Common myeloid progenitor, CD34-positive (primary cell): ENCODE results near the gene CLSTN3.

ENCODE experiments used
- CTCF ChIA-PET: fragments of 350-600 bp; sonication (Branson Sonifier 250); formaldehyde crosslinking; loops from one replicate; lab custom pipeline; 2021; ENCODE audit warnings: antibody characterized with exemption; lab: Charles Lee
- POLR2A ChIA-PET: fragments of 350-600 bp; sonication (Branson Sonifier 250); formaldehyde crosslinking; loops from one replicate; lab custom pipeline; 2021; ENCODE audit warnings: antibody characterized with exemption; lab: Charles Lee
- DNase-seq, 3 donors: peaks; one replicate each; pipeline versions ENCODE4 v3.0.0 to v3.0.0-alpha.2; 2013
- H3K27ac ChIP-seq, 2 experiments: 1 replicate in 1 of 2; 2 replicates in 1 of 2; pipeline ENCODE4 v1.7.0; 2013; ENCODE audit warnings: inconsistent platforms in 2 of 2, low read length in 2 of 2, mild to moderate bottlenecking in 2 of 2, low read depth in 1 of 2, moderate library complexity in 1 of 2; ENCODE audit not compliant: severe bottlenecking in 2 of 2, insufficient read depth in 1 of 2, poor library complexity in 1 of 2
- H3K27me3 ChIP-seq, 5 experiments: replicated peaks in 2 of 5; 1 replicate in 3 of 5; 2 replicates in 2 of 5; pipeline versions ENCODE4 v1.6.1 to v1.7.0; 2013; ENCODE audit warnings: low read length in 4 of 5, mild to moderate bottlenecking in 2 of 5, moderate library complexity in 2 of 5, inconsistent platforms in 1 of 5; ENCODE audit not compliant: insufficient read depth in 5 of 5, control insufficient read depth in 4 of 5
- H3K36me3 ChIP-seq, 4 experiments: 1 replicate in 2 of 4; 2 replicates in 2 of 4; pipeline versions ENCODE4 v1.6.1 to v1.7.0; 2013; ENCODE audit warnings: low read length in 3 of 4, control low read depth in 1 of 4, mild to moderate bottlenecking in 1 of 4; ENCODE audit not compliant: control insufficient read depth in 4 of 4, insufficient read depth in 4 of 4
- H3K4me1 ChIP-seq, 4 experiments: 1 replicate in 3 of 4; 2 replicates in 1 of 4; pipeline versions ENCODE4 v1.6.1 to v1.7.1; 2013; ENCODE audit warnings: low read length in 3 of 4, mild to moderate bottlenecking in 3 of 4, control low read depth in 1 of 4, inconsistent platforms in 1 of 4, moderate library complexity in 1 of 4; ENCODE audit not compliant: control insufficient read depth in 4 of 4, insufficient read depth in 4 of 4; ENCODE audit errors: control extremely low read depth in 1 of 4
- H3K4me3 ChIP-seq, 7 experiments: 1 replicate in 4 of 7; 2 replicates in 3 of 7; pipeline versions ENCODE4 v1.5.1 to v1.7.0; 2013; ENCODE audit warnings: mild to moderate bottlenecking in 7 of 7, low read length in 6 of 7, moderate library complexity in 6 of 7, inconsistent platforms in 2 of 7, low read depth in 2 of 7, control low read depth in 1 of 7; ENCODE audit not compliant: insufficient read depth in 4 of 7, control insufficient read depth in 1 of 7; ENCODE audit errors: extremely low read depth in 1 of 7
- H3K9me3 ChIP-seq, 5 experiments: 1 replicate in 4 of 5; 2 replicates in 1 of 5; pipeline versions ENCODE4 v1.6.1 to v1.7.1; 2013; ENCODE audit warnings: low read length in 4 of 5, mild to moderate bottlenecking in 2 of 5, inconsistent platforms in 1 of 5, low read depth in 1 of 5, moderate library complexity in 1 of 5; ENCODE audit not compliant: control insufficient read depth in 4 of 5, insufficient read depth in 2 of 5; ENCODE audit errors: control extremely low read depth in 1 of 5
- WGBS: methylation state at CpG from one replicate; pipeline ENCODE4 v1.1.5; 2013; ENCODE audit not compliant: insufficient coverage; 5-methylcytosine and 5-hydroxymethylcytosine counted together

CLSTN3 gene

GRCh38 chr12:7137908-7138307 is 7.7 kb downstream of the CLSTN3 start:
- no peak overlapping the region for H3K4me3 ChIP-seq
- DNase-seq, result no peak
- ChIA-PET CTCF (no interaction called here), POLR2A (no interaction called here)
- H3K4me1 ChIP-seq, result peaks cover 0 to under 1% (median 0%) of the 10 kb centered on the region in 4 experiments
- no peaks in the 10 kb centered on the region for H3K27me3 ChIP-seq
- peaks cover 12 to 73% (median 44%) of the 10 kb centered on the region in 4 experiments for H3K36me3 ChIP-seq
- no peaks in the 10 kb centered on the region for H3K9me3 ChIP-seq
- H3K27ac ChIP-seq, result no peak overlapping the region
- WGBS, result 93% methylated on average over 3 of the region's 4 CpGs

DNA sequence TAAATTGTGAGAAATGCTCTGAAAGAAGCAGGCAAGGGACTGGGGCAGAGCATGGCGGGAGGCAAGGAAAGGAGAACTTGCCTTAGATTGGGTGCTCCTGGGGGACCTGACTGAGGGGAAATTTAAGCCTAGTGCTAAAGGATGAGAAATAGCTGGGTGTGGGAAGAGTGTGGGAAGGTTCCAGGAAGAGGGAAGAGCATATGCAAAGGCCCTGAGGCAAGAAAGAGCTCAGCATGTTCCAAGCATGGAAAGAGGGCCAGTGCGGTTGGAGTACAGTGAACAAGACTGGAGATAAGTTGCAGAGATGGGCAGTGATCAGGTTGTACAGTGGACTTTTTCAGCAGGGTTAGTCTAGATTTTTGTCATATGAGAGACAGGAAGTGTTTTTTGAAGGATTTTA is 9.0 kb downstream of the CLSTN3 start:
- CTCF ChIA-PET, result interaction anchor here (0.9 to 1.5 kb wide), 4 partner anchors 8 to 321 kb away, joined by 3 read pairs; no protein-coding TSS in a partner anchor
- H3K27me3 ChIP-seq, result no peaks in the 10 kb centered on the region
- peaks cover 9 to 74% (median 48%) of the 10 kb centered on the region in 4 experiments for H3K36me3 ChIP-seq
- POLR2A ChIA-PET, result no interaction called here
- 100% methylated on average over 1 of the region's 2 CpGs for WGBS
- no peak overlapping the region for H3K27ac ChIP-seq
- no peak for DNase-seq
- no peaks in the 10 kb centered on the region for H3K9me3 ChIP-seq
- H3K4me3 ChIP-seq, result no peak overlapping the region
- no peaks in the 10 kb centered on the region for H3K4me1 ChIP-seq

DNA sequence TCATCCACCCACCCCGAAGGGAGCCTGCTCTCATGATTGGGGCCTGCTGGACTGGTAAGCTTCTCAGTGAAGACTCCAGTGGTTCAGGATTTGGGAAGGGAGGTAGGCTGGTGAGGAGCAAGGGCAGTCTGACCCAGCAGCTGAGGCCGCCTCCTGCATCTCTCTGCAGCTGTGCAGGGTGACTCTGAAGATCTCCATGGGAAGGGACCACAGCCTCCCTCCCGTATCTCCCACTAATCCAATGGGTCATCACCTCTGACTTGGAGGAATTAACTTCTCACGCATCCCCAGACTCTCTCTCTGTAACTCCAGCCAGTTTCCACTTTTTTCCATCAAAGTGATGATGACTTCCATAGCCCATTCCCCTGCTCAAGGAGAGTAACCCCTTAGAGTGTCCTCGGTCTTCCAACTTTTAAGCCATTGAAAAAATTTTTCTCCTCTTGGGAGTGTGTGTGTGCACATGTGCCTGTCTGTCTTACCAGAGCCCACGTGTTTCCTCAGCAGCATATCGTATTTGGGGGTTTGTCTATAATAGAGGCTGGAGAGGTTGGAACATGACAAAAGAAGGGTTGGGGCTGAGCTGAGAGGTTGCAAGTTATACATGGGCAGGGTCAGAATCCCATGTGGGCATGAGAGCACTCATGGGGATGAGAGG is 11.3 kb downstream of the CLSTN3 start:
- WGBS, result 100% methylated on average over 5 of the region's 7 CpGs
- no peaks in the 10 kb centered on the region for H3K27me3 ChIP-seq
- CTCF ChIA-PET, result interaction anchor here (0.6 to 5.0 kb wide), 15 partner anchors 9 to 497 kb away, joined by 3 to 49 read pairs (median 4); partner anchors contain the start of genes C1RL and PEX5
- peaks cover 13 to 61% (median 43%) of the 10 kb centered on the region in 4 experiments for H3K36me3 ChIP-seq
- no peaks in the 10 kb centered on the region for H3K9me3 ChIP-seq
- H3K4me3 ChIP-seq, result no peak overlapping the region
- no peak for DNase-seq
- H3K4me1 ChIP-seq, result no peaks in the 10 kb centered on the region
- POLR2A ChIA-PET, result no interaction called here
- H3K27ac ChIP-seq, result no peak overlapping the region

- H3K27ac ChIP-seq, result no peak overlapping the region
- no peaks in the 10 kb centered on the region for H3K27me3 ChIP-seq
- POLR2A ChIA-PET, result no interaction called here
- WGBS, result 98% methylated on average over 3 of the region's 5 CpGs
- DNase-seq, result peak; percentile 44 to 73 (median 67)
- H3K36me3 ChIP-seq, result peaks cover 10 to 61% (median 39%) of the 10 kb centered on the region in 4 experiments
- CTCF ChIA-PET, result interaction anchor here (0.8 to 5.0 kb wide), 12 partner anchors 8 to 52 kb away, joined by 3 to 49 read pairs (median 4); partner anchors contain the start of genes C1RL and PEX5
- no peak overlapping the region for H3K4me3 ChIP-seq
- no peaks in the 10 kb centered on the region for H3K4me1 ChIP-seq
- H3K9me3 ChIP-seq, result no peaks in the 10 kb centered on the region
Observed at GRCh38 chr12:7142056-7142644, 12.0 kb downstream of the CLSTN3 start.

DNA sequence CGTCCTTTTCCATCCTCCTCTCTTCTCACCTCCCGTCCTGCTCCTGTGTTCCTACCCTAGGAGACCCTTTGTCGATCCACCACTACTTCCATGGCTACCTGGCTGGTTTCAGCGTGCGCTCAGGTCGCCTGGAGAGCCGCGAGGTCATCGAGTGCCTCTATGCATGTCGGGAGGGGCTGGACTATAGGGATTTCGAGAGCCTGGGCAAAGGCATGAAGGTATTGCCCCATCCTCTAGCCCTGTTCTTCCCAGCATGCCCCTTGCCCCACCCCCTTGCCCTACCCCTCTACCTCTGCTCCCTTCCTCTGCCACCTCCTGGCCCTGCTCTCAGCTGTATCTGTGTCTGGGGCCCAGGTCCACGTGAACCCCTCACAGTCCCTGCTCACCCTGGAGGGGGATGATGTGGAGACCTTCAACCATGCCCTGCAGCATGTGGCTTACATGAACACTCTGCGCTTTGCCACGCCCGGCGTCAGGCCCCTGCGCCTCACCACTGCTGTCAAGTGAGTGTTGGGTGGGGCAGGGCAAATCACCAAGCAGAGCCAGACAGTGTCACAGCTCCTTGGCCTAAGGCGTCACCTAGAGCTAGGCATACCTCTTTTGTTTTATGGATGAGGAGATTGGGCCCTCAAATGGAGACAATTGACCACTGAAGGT is 12.8 kb downstream of the CLSTN3 start:
- CTCF ChIA-PET, result interaction anchor here (0.7 to 5.0 kb wide), 8 partner anchors 13 to 273 kb away, joined by 3 to 49 read pairs (median 4); partner anchors contain the start of gene PEX5
- no peaks in the 10 kb centered on the region for H3K27me3 ChIP-seq
- DNase-seq, result no peak
- H3K27ac ChIP-seq, result no peak overlapping the region
- WGBS, result 98% methylated on average over 17 of the region's 18 CpGs
- no peaks in the 10 kb centered on the region for H3K4me1 ChIP-seq
- POLR2A ChIA-PET, result interaction anchor here (0.7 kb wide), 1 partner anchor 29 kb away, joined by 3 read pairs; no protein-coding TSS in a partner anchor
- H3K9me3 ChIP-seq, result no peaks in the 10 kb centered on the region
- no peak overlapping the region for H3K4me3 ChIP-seq
- peaks cover 10 to 56% (median 35%) of the 10 kb centered on the region in 4 experiments for H3K36me3 ChIP-seq

DNA sequence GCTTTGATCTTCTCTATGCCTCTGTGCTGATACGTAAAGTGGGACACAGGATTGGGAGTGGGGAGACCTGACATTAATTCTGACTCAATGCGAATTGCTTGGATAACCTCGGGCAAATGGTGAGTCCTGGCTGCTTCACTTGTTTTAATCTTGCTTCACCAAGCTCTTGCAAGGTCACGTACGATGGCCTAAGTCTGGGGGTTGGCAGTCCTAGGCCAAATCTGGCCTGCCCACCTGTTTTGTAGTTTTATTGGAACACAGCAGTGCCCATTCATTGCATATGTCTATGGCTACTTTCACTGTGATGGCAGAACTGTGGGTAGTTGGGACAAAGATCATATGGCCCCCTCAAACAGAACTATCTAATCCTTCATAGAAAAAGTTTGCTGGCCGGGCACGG is 13.4 kb downstream of the CLSTN3 start:
- no peak overlapping the region for H3K27ac ChIP-seq
- H3K9me3 ChIP-seq, result no peaks in the 10 kb centered on the region
- POLR2A ChIA-PET, result interaction anchor here (0.7 kb wide), 1 partner anchor 30 kb away, joined by 3 read pairs; no protein-coding TSS in a partner anchor
- H3K4me1 ChIP-seq, result no peaks in the 10 kb centered on the region
- CTCF ChIA-PET, result interaction anchor here (0.7 to 5.0 kb wide), 9 partner anchors 8 to 274 kb away, joined by 3 to 49 read pairs (median 8); partner anchors contain the start of gene PEX5
- no peak for DNase-seq
- WGBS, result 92% methylated on average over 5 of the region's 7 CpGs
- no peak overlapping the region for H3K4me3 ChIP-seq
- H3K27me3 ChIP-seq, result no peaks in the 10 kb centered on the region
- H3K36me3 ChIP-seq, result peaks cover 12 to 56% (median 35%) of the 10 kb centered on the region in 4 experiments
